HG03095 (cell line): Measurements from ENCODE around the gene MRPL18.
"Not testable (repeated sequence)": the region's sequence is repeated elsewhere in the genome, so short reads cannot be mapped to it uniquely, and the experiment has no call there.

Experiments used
- ATAC-seq: cut with Tn5 transposase; IDR thresholded peaks from one replicate; pipeline ENCODE4 v1.9.1; 2021; ENCODE audit warnings: moderate library complexity; ENCODE audit not compliant: unreplicated experiment

The MRPL18 gene

DNA sequence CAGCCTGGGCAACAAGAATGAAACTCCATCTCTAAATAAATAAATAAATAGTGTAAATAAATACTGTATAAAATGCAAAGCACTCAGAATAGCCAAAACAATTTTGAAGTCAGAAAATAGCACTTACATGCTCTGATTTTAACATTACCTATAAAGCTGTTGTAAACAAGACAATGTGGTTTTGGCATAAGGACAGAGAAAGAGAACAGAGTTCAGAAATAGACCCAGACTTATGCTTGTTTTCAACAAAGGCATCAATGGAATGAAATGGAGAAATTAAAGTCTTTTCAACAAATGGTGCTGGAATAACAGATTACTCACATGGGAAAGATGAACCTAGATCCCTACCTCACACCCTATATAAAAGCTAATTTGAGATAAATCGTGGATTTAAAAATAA is 18.1 kb upstream of the MRPL18 start:
- no peak for ATAC-seq

DNA sequence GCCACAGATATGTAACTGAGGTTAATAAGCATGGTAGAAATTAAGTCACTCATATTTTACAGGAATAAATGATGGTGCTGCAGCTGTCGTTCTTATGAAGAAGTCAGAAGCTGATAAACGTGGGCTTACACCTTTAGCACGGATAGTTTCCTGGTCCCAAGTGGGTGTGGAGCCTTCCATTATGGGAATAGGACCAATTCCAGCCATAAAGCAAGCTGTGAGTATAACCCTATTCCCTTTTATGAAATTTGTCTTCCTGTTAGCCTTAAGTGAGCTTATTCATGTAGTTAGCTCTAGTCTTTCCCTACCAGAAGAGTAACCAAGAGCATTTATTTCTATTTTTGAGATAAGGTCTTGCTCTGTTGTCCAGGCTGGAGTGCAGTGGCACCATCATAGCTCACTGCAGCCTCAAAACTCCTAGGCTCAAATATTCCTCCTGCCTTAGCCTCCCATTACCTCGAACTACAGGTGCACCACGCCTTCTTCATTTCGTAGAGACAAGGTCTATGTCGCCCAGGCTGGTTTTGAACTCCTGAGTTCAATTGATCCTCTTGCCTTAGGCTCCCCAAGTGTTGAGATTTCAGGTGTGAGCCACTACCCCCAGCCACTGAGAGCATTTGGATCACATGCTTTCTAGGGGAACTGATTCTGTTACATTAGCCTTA is 12.9 kb upstream of the MRPL18 start:
- no peak for ATAC-seq

DNA sequence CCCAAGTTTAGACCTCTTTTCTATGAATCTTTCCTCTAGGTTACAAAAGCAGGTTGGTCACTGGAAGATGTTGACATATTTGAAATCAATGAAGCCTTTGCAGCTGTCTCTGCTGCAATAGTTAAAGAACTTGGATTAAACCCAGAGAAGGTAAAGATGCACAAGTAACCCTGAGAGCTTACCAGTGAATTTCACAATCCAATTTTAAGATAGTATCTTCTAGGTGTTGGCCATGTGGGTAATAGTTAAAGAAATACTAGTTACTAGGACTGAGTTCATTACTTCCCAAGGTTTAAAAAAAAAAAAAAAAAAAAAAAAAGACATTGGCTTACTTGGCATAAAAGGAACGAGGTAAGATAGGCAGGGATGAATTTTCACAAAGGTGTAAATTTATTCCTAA is 12.1 kb upstream of the MRPL18 start:
- no peak for ATAC-seq

DNA sequence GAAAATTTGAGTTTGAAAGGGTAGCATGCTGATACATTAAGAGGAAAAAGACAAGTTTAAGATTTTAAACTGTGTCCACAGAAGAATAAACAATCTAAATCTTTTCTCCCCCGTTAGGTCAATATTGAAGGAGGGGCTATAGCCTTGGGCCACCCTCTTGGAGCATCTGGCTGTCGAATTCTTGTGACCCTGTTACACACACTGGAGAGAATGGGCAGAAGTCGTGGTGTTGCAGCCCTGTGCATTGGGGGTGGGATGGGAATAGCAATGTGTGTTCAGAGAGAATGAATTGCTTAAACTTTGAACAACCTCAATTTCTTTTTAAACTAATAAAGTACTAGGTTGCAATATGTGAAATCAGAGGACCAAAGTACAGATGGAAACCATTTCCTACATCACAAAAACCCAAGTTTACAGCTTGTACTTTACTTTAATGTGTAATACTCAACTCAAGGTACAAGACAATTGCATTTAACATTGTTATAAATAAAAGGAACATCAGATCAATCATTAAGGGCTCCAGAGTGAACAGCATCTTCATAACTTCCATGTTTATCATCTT is 11.6 kb upstream of the MRPL18 start:
- no peak for ATAC-seq

DNA sequence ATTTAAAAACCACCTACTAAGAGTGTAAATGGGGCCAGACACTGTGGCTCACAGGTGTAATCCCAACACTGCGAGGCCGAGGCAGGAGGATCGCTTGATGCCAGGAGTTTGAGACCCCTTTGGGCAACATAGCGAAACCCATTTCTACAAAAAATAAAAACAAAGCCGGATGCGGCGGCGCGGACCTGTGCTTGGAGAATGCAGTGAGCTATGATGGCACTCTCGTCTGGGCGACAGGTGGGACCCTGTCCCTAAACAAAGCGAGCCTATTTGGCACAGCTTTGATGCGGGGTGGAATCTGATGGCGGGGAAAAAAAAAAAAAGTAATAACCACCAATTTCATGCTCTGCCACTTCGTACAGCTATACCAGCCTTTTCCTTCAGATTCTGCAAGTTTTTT is 2.0 kb upstream of the MRPL18 start:
- ATAC-seq: no peak

DNA sequence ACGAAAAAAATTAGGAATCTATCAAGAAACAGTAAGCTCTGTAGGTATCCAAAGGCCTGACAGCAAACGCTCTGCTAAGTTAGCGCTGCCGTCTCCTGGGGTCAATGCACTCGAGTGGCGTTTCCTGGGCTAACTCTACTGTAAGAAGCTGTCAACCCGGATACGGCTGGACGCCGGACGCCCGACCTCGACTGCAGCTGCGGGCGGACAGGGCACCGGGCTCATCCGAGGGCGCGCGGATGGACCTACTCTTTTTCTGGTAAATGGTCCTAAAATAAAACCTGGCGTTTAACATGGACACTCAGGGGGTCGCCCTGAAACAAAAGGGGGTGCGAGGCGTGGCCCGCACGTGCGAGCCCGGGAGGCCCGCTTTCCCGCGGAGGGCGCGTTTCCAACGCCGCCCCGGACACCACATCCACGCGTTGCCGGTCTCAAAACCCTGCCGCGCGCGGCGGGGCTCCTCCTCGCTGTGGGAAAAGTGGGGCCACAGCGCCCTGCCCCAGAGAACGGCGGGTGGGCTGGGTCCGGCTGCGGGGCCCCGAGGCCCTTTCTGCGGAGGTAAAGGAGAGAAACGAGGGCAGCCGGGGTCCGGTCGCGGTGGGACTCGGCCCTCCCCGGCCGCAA is 1.4 kb upstream of the MRPL18 start:
- ATAC-seq: no peak

- ATAC-seq: peak; percentile 67
Measured at GRCh38 chr6:159789377-159790148, 704 bp upstream of the MRPL18 start, which contains the start of gene TCP1. Gene TCP1, minus strand, starts transcription at chr6:159789602. Its CDS starts 134 bp downstream, at chr6:159789468.

DNA sequence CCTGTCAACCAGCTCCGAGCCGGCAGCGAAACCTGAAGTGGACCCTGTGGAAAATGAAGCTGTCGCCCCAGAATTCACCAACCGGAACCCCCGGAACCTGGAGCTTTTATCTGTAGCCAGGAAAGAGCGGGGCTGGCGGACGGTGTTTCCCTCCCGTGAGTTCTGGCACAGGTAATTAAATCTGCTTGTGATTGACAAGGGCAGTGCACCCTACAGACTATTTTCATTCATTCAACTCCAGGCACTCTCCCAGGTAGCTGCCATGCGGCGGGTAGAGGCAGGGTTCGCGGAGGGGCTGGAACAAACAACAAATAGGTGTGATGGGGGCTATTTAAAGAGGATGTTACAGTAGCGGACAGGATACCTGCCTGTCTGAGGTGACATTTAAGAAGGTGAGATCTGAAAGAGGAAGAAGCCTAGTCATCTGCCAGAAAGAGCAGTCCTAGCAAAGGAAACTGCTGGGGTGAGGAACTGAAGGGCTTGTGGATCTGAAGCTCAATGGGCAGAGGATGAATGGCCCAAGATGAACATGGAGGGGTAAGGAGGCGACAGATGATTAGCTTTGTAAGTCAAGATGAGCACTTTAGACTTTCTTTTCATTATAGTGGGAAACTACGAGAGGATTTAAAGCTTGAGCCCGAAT is 810 bp downstream of the MRPL18 start:
- ATAC-seq: no peak

GRCh38 chr6:159794976-159795375 is 4.7 kb downstream of the MRPL18 start:
- ATAC-seq: not testable (repeated sequence)

- ATAC-seq: no peak
Measured at GRCh38 chr6:159797554-159797953, 7.3 kb downstream of the MRPL18 start.

GRCh38 chr6:159800141-159800865 is 10.0 kb downstream of the MRPL18 start, which contains the start of gene PNLDC1:
Gene PNLDC1, plus strand, starts transcription at chr6:159800276. Its CDS starts 32 bp downstream, at chr6:159800308.
- ATAC-seq: no peak

DNA sequence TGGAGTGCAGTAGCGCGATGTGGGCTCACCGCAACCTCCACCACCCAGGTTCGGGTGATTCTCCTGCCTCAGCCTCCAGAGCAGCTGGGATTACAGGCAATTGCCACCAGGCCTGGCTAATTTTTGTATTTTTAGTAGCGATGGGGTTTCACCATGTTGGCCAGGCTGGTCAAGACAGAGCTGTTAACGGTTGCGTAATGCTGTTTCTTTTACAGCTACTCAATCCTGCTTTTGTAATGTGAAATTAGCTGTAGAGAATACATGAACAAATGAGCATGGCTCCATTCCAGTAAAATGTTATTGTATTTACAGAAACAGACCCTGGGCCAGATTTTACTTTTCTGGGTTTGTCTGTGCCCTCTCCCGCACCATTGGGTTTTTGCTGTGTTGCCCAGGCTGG is 11.7 kb downstream of the MRPL18 start:
- no peak for ATAC-seq

DNA sequence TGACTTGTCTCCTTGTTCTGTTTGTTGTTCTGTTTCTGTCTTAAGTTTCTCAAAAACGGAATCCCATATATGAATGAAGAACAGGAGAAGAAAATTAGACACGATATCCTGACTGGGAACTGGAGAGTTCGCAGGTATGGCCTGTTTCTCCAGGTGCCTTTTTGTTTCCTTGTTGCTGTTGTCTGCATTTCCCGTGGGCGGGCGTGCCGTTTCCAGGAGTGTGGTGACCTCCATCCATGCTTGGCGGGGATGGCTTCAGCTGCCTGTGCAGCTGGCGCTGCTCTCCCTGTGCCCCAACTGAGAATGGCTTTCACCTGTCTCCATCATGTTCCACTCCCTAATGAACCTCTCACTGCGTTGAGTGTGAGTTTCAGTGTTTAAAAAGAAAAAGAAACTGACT is 14.2 kb downstream of the MRPL18 start:
- ATAC-seq: no peak

- no peak for ATAC-seq
Measured at GRCh38 chr6:159805440-159806020, 15.3 kb downstream of the MRPL18 start.

- no peak for ATAC-seq
Measured at GRCh38 chr6:159806021-159806458, 15.8 kb downstream of the MRPL18 start.

DNA sequence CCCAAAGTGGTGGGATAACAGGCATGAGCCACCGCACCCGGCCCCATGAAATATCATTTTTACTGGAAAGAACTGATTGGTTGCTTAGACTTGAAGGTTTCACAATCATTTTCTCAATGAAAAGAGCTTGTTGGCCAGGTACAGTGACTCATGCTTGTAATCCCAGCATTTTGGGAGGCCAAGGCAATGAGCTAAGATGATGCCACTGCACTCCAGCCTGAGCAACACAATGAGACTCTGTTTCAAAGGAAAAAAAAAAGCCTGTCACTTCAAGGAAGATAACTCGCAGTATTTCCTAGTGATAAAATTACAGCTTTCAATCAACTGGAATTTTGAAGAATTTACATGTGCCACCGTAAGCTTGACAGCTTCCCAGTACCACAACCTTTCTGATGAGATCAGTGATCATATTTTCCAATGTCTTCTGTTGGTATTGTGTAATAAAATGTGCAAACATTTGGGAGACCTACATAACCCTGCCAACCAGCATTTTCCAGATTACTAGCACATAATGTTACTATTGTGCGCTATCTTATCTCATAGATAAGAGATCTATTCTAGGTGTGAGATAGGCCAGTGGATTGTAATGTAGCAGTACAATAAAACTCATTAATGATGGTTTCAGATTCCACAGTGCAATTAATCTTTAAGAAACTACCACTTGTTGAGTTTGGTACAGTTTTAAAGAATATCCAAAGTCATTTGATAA is 17.0 kb downstream of the MRPL18 start:
- no peak for ATAC-seq

GRCh38 chr6:159808647-159809046 is 18.4 kb downstream of the MRPL18 start:
- ATAC-seq: no peak

DNA sequence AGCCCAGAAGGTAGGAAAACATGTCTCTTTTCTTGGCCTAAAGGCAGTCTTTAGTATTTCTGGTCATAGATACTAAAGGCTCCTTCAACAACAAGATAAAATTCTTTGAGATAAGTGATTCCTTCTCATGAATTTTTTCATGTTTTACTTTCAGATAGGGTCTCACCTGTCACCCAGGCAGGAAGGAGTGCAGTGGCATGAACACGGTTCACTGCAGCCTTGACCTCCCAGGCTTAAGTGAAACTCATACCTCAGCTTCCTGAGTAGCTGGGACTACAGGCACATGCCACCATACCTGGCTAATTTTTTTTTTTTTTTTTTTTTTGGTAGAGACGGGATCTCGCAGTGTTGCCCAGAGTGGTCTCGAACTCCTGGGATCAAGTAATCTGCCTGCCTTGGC is 18.9 kb downstream of the MRPL18 start:
- no peak for ATAC-seq

GRCh38 chr6:159813781-159814180 is 23.5 kb downstream of the MRPL18 start:
- no peak for ATAC-seq
